Stimulated activated CD4-positive, alpha-beta T cell treated with anti-CD3 and anti-CD28 coated beads, Interleukin-12 subunit alpha, Interleukin-12 subunit beta, amount 100 ng/mL, for 48 hours (primary cell): Measurements from ENCODE around the gene MRPL55.

Source experiments
- DNase-seq, 3 donors: peaks; one replicate each; pipeline ENCODE4 v3.0.0-alpha.2; 2020; ENCODE audit warnings: low read depth in 2 of 3, low spot score in 1 of 3

MRPL55 gene

GRCh38 chr1:228058949-228059633, 50.0 kb downstream of the MRPL55 start:
- DNase-seq, result no peak

GRCh38 chr1:228058172-228058948, 50.7 kb downstream of the MRPL55 start:
- no peak for DNase-seq
